ENCODE measurements around the gene SMG6.

- TF ChIP-seq ZBTB21 (tag by site-specific recombination; IDR thresholded peaks at IDR 0.05) = no peak
- TF ChIP-seq, protein P1, sequence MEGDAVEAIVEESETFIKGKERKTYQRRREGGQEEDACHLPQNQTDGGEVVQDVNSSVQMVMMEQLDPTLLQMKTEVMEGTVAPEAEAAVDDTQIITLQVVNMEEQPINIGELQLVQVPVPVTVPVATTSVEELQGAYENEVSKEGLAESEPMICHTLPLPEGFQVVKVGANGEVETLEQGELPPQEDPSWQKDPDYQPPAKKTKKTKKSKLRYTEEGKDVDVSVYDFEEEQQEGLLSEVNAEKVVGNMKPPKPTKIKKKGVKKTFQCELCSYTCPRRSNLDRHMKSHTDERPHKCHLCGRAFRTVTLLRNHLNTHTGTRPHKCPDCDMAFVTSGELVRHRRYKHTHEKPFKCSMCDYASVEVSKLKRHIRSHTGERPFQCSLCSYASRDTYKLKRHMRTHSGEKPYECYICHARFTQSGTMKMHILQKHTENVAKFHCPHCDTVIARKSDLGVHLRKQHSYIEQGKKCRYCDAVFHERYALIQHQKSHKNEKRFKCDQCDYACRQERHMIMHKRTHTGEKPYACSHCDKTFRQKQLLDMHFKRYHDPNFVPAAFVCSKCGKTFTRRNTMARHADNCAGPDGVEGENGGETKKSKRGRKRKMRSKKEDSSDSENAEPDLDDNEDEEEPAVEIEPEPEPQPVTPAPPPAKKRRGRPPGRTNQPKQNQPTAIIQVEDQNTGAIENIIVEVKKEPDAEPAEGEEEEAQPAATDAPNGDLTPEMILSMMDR (tag by site-specific recombination; IDR thresholded peaks at IDR 0.05) = no peak
- TF ChIP-seq, protein P2, sequence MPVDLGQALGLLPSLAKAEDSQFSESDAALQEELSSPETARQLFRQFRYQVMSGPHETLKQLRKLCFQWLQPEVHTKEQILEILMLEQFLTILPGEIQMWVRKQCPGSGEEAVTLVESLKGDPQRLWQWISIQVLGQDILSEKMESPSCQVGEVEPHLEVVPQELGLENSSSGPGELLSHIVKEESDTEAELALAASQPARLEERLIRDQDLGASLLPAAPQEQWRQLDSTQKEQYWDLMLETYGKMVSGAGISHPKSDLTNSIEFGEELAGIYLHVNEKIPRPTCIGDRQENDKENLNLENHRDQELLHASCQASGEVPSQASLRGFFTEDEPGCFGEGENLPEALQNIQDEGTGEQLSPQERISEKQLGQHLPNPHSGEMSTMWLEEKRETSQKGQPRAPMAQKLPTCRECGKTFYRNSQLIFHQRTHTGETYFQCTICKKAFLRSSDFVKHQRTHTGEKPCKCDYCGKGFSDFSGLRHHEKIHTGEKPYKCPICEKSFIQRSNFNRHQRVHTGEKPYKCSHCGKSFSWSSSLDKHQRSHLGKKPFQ (tag by site-specific recombination; IDR thresholded peaks at IDR 0.05) = no peak
- no peak for TF ChIP-seq MYNN (tag by site-specific recombination; IDR thresholded peaks at IDR 0.05; ENCODE audit: borderline replicate concordance)
- no peak for TF ChIP-seq ZFHX2 (tag by site-specific recombination; conservative IDR thresholded peaks at IDR 0.05)
- TF ChIP-seq ZNF239 (tag by site-specific recombination; IDR thresholded peaks at IDR 0.05) = no peak
- no peak for TF ChIP-seq HOXC10 (CRISPR knock-in tag; IDR thresholded peaks at IDR 0.05)
- no peak for TF ChIP-seq ZNF133 (tag by site-specific recombination; IDR thresholded peaks at IDR 0.05)
- TF ChIP-seq ATF2 (tag by site-specific recombination; IDR thresholded peaks at IDR 0.05; ENCODE audit: low read depth) = no peak
- TF ChIP-seq OVOL3 (tag by site-specific recombination; IDR thresholded peaks at IDR 0.05) = no peak
- no peak for TF ChIP-seq ZSCAN5A (tag by site-specific recombination; IDR thresholded peaks at IDR 0.05)
- TF ChIP-seq ZNF214 (tag by site-specific recombination; IDR thresholded peaks at IDR 0.05; ENCODE audit: borderline replicate concordance) = no peak
These were observed 122.2 kb downstream of the SMG6 start for GRCh38 chr17:2181206-2181896.
